Caco-2 (cell line): ENCODE measurements around the gene LONP1. TPM values are rescaled to one million over a fixed set of nuclear protein-coding genes. Genes with fewer than 3 reads are reported as not detected.

ENCODE experiments used
- BruUV-seq: library from RNA; stranded (reverse); fragments of 400-500 nt; replicated peaks from 2 replicates; lab custom pipeline; 2021; lab: Mats Ljungman, UMichigan
- CTCF ChIA-PET: fragments of 300-600 bp; sonication (Branson Sonifier 250); formaldehyde crosslinking; loops from one replicate; lab custom pipeline; 2022; ENCODE audit warnings: antibody characterized with exemption; lab: Charles Lee
- POLR2A ChIA-PET: fragments of 300-600 bp; sonication (Branson Sonifier 250); formaldehyde crosslinking; loops from one replicate; lab custom pipeline; 2022; ENCODE audit warnings: antibody characterized with exemption; lab: Charles Lee
- DNase-seq, 2 experiments: peaks; one replicate each; pipeline versions ENCODE4 v3.0.0 to v3.0.0-alpha.2; 2020 to 2022
- H3K27me3 ChIP-seq: replicated peaks from 2 replicates; pipeline ENCODE4 v1.6.0; 2011; ENCODE audit warnings: low read length; ENCODE audit not compliant: control insufficient read depth, insufficient read depth
- H3K36me3 ChIP-seq: 2 replicates; pipeline ENCODE4 v1.5.1; 2011; ENCODE audit warnings: low read length; ENCODE audit not compliant: control insufficient read depth, insufficient read depth
- H3K4me1 ChIP-seq: fragments of 250-450 bp; sonication (Bioruptor Pico); 2 replicates; pipeline ENCODE4 v1.5.1; 2020; ENCODE audit warnings: mild to moderate bottlenecking
- H3K4me3 ChIP-seq: 2 replicates; pipeline ENCODE4 v1.5.1; 2011; ENCODE audit warnings: low read depth, mild to moderate bottlenecking, control low read depth, low read length
- H3K9me3 ChIP-seq: fragments of 250-450 bp; sonication (Bioruptor Pico); 2 replicates; pipeline ENCODE4 v1.5.1; 2020; ENCODE audit warnings: mild to moderate bottlenecking, moderate library complexity
- H3K27ac Mint-ChIP-seq: one replicate; pipeline ENCODE4 v1.8.0; 2022; ENCODE audit warnings: mixed read lengths; ENCODE audit not compliant: unreplicated experiment
- H3K27me3 Mint-ChIP-seq: one replicate; pipeline ENCODE4 v1.8.0; 2022; ENCODE audit warnings: mixed read lengths; ENCODE audit not compliant: insufficient read depth, unreplicated experiment
- H3K36me3 Mint-ChIP-seq: one replicate; pipeline ENCODE4 v1.8.0; 2022; ENCODE audit warnings: mild to moderate bottlenecking, mixed read lengths; ENCODE audit not compliant: insufficient read depth, unreplicated experiment
- H3K4me1 Mint-ChIP-seq: one replicate; pipeline ENCODE4 v1.8.0; 2022; ENCODE audit warnings: low read depth, mixed read lengths; ENCODE audit not compliant: unreplicated experiment
- H3K4me3 Mint-ChIP-seq: one replicate; pipeline ENCODE4 v1.8.0; 2022; ENCODE audit warnings: mild to moderate bottlenecking, moderate library complexity, mixed read lengths; ENCODE audit not compliant: unreplicated experiment
- H3K9me3 Mint-ChIP-seq: one replicate; pipeline ENCODE4 v1.8.0; 2022; ENCODE audit warnings: mixed read lengths; ENCODE audit not compliant: unreplicated experiment
- CTCF ChIP-seq, 2 experiments: fragments of 200-600 bp in 1 of 2; IDR thresholded peaks; 1 replicate in 1 of 2; 2 replicates in 1 of 2; pipeline versions ENCODE4 v1.5.1 to v1.8.0; 2011 to 2022; ENCODE audit warnings: antibody characterized with exemption in 1 of 2, control low read depth in 1 of 2, inconsistent platforms in 1 of 2, low read depth in 1 of 2, low read length in 1 of 2, mild to moderate bottlenecking in 1 of 2, moderate library complexity in 1 of 2; ENCODE audit not compliant: insufficient read depth in 1 of 2, severe bottlenecking in 1 of 2, unreplicated experiment in 1 of 2
- intact Hi-C: fragments of 100-400 bp; cut with micrococcal nuclease; formaldehyde crosslinking; loops from one replicate; pipeline ENCODE4 v1.10.0; 2022; ENCODE audit not compliant: unreplicated experiment
- total RNA-seq: library from RNA; stranded (reverse); gene quantifications from 2 replicates; pipeline ENCODE4 v1.2.3, GENCODE V29; 2022

LONP1 gene
- total RNA-seq, 1 experiment from 2014 or later, result 208 TPM

- no peak for DNase-seq
- H3K36me3 ChIP-seq, result peaks cover 3% of the 10 kb centered on the region
- peaks cover 97% of the 10 kb centered on the region for H3K36me3 Mint-ChIP-seq
- intact Hi-C loops, result no loop called here
- no peaks in the 10 kb centered on the region for H3K9me3 ChIP-seq
- peaks cover 8% of the 10 kb centered on the region for H3K4me1 Mint-ChIP-seq
- no peaks in the 10 kb centered on the region for H3K27me3 Mint-ChIP-seq
- no peaks in the 10 kb centered on the region for H3K9me3 Mint-ChIP-seq
- no peak overlapping the region for H3K4me3 ChIP-seq
- no peaks in the 10 kb centered on the region for H3K27me3 ChIP-seq
- H3K4me1 ChIP-seq, result peaks cover 4% of the 10 kb centered on the region; the same call in 1 of the 2 replicates
- H3K27ac Mint-ChIP-seq, result peak overlapping the region; percentile 81
- no TSS peak for BruUV-seq
- ChIA-PET CTCF (interaction anchor here (0.7 kb wide), 1 partner anchor 20 kb away, joined by 3 read pairs; no protein-coding TSS in a partner anchor), POLR2A (no interaction called here)
- H3K4me3 Mint-ChIP-seq, result peak overlapping the region; percentile 31
- no peak for TF ChIP-seq CTCF (IDR thresholded peaks at IDR 0.05; ENCODE audit: insufficient read depth in 1 of 2, low read depth in 1 of 2, low read length in 1 of 2, severe bottlenecking in 1 of 2, unreplicated experiment in 1 of 2)
These were observed 52.9 kb downstream of the LONP1 start for GRCh38 chr19:5666921-5667610.

- H3K4me1 ChIP-seq, result peaks cover 4% of the 10 kb centered on the region; the same call in 1 of the 2 replicates
- no peak for DNase-seq
- peaks cover 3% of the 10 kb centered on the region for H3K36me3 ChIP-seq
- BruUV-seq, result no TSS peak
- no peak overlapping the region for H3K27ac Mint-ChIP-seq
- H3K4me3 Mint-ChIP-seq, result no peak overlapping the region
- no peaks in the 10 kb centered on the region for H3K27me3 ChIP-seq
- ChIA-PET CTCF (no interaction called here), POLR2A (interaction anchor here (0.7 kb wide), 1 partner anchor 24 kb away, joined by 9 read pairs; no protein-coding TSS in a partner anchor)
- H3K9me3 Mint-ChIP-seq, result no peaks in the 10 kb centered on the region
- H3K9me3 ChIP-seq, result no peaks in the 10 kb centered on the region
- H3K4me1 Mint-ChIP-seq, result peaks cover 8% of the 10 kb centered on the region
- H3K4me3 ChIP-seq, result no peak overlapping the region
- peak in 1 of 2 experiments; percentile 32 for TF ChIP-seq CTCF (IDR thresholded peaks at IDR 0.05; ENCODE audit: insufficient read depth in 1 of 2, low read depth in 1 of 2, low read length in 1 of 2, severe bottlenecking in 1 of 2, unreplicated experiment in 1 of 2)
- H3K27me3 Mint-ChIP-seq, result no peaks in the 10 kb centered on the region
- intact Hi-C loops, result no loop called here
- H3K36me3 Mint-ChIP-seq, result peaks cover 97% of the 10 kb centered on the region
These were observed 54.0 kb downstream of the LONP1 start for GRCh38 chr19:5665781-5666513.

GRCh38 chr19:5664515-5664914, 55.4 kb downstream of the LONP1 start:
- Histone ChIP-seq H3K4me1 (peaks cover 4% of the 10 kb centered on the region; the same call in 1 of the 2 replicates), H3K4me3 (no peak overlapping the region), H3K9me3 (no peaks in the 10 kb centered on the region), H3K36me3 (peaks cover 4% of the 10 kb centered on the region), H3K27me3 (no peaks in the 10 kb centered on the region)
- ChIA-PET POLR2A (no interaction called here), CTCF (interaction anchor here (0.6 kb wide), 1 partner anchor 458 kb away, joined by 3 read pairs; no protein-coding TSS in a partner anchor)
- intact Hi-C loops, result no loop called here
- TF ChIP-seq CTCF (IDR thresholded peaks at IDR 0.05; ENCODE audit: insufficient read depth in 1 of 2, low read depth in 1 of 2, low read length in 1 of 2, severe bottlenecking in 1 of 2, unreplicated experiment in 1 of 2), result no peak
- H3K27ac Mint-ChIP-seq, result no peak overlapping the region
- H3K4me1 Mint-ChIP-seq, result peaks cover 8% of the 10 kb centered on the region
- no peak overlapping the region for H3K4me3 Mint-ChIP-seq
- H3K9me3 Mint-ChIP-seq, result no peaks in the 10 kb centered on the region
- peaks cover 96% of the 10 kb centered on the region for H3K36me3 Mint-ChIP-seq
- no TSS peak for BruUV-seq
- no peak for DNase-seq
- no peaks in the 10 kb centered on the region for H3K27me3 Mint-ChIP-seq
